ENCODE results near the gene TMEM156. TPM values are rescaled to one million over a fixed set of nuclear protein-coding genes. Genes with fewer than 3 reads are reported as not detected.

The TMEM156 gene
- total RNA-seq, 4 donors from 2014 or later = 0.33 TPM; not detected in 3

GRCh38 chr4:38931125-38931524 lies 101.1 kb downstream of the TMEM156 start:
- no peak for DNase-seq
- Histone ChIP-seq H3K4me3 (replicated peaks in 1 of 3) (no peak overlapping the region), H3K27me3 (no peaks in the 10 kb centered on the region), H3K4me1 (no peaks in the 10 kb centered on the region), H3K36me3 (peaks cover 64 to 65% of the 10 kb centered on the region in 2 donors), H3K27ac (no peak overlapping the region), H3K9me3 (no peaks in the 10 kb centered on the region)
- TF ChIP-seq, protein P1, sequence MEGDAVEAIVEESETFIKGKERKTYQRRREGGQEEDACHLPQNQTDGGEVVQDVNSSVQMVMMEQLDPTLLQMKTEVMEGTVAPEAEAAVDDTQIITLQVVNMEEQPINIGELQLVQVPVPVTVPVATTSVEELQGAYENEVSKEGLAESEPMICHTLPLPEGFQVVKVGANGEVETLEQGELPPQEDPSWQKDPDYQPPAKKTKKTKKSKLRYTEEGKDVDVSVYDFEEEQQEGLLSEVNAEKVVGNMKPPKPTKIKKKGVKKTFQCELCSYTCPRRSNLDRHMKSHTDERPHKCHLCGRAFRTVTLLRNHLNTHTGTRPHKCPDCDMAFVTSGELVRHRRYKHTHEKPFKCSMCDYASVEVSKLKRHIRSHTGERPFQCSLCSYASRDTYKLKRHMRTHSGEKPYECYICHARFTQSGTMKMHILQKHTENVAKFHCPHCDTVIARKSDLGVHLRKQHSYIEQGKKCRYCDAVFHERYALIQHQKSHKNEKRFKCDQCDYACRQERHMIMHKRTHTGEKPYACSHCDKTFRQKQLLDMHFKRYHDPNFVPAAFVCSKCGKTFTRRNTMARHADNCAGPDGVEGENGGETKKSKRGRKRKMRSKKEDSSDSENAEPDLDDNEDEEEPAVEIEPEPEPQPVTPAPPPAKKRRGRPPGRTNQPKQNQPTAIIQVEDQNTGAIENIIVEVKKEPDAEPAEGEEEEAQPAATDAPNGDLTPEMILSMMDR (IDR thresholded peaks at IDR 0.05) = no peak
- TF ChIP-seq POLR2A (IDR thresholded peaks at IDR 0.05) = no peak
- whole genome bisulfite sequencing, 2 donors = 74 to 88% methylated on average over 5 of the region's 5 CpGs
- intact Hi-C loops (cut with DNase I) = no loop called here

DNA sequence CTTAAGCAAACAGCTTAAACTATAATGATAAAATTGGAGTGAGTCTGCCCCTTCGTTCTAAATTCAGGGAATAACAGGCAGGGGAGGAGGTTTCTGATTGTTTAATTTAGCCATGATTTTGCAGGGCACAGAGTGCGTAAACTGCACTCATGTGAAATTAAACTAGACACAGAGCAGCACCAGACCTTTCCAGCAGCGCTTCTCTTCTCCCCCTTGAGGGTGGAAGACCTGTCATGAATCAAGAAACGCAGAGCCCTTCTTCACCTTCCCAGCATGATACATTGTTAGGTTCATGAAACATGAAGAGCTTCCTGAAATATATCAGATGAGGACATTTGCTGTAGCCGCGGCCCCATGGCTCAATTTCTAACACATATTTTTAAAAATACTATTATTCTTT lies 101.5 kb downstream of the TMEM156 start:
- TF ChIP-seq, protein P1 (IDR thresholded peaks at IDR 0.05) = no peak
- no peak for TF ChIP-seq POLR2A (IDR thresholded peaks at IDR 0.05)
- no peaks in the 10 kb centered on the region for H3K9me3 ChIP-seq
- intact Hi-C loops (cut with DNase I) = no loop called here
- no peak for DNase-seq
- peaks cover 60 to 66% of the 10 kb centered on the region in 2 donors for H3K36me3 ChIP-seq
- H3K27me3 ChIP-seq = no peaks in the 10 kb centered on the region
- no peaks in the 10 kb centered on the region for H3K4me1 ChIP-seq
- no peak overlapping the region for H3K4me3 ChIP-seq (replicated peaks in 1 of 3)
- no peak overlapping the region for H3K27ac ChIP-seq
- WGBS, 2 donors = 89 to 91% methylated on average over 6 of the region's 6 CpGs

- intact Hi-C loops (cut with DNase I) = no loop called here
- WGBS, 2 donors = 61 to 67% methylated on average over 1 of the region's 1 CpG
- Histone ChIP-seq H3K27ac (no peak overlapping the region), H3K4me1 (no peaks in the 10 kb centered on the region), H3K9me3 (no peaks in the 10 kb centered on the region), H3K4me3 (replicated peaks in 1 of 3) (no peak overlapping the region), H3K27me3 (no peaks in the 10 kb centered on the region), H3K36me3 (peaks cover 59 to 62% of the 10 kb centered on the region in 2 donors)
- TF ChIP-seq POLR2A (IDR thresholded peaks at IDR 0.05) = no peak
- TF ChIP-seq, protein P1 (IDR thresholded peaks at IDR 0.05) = no peak
- no peak for DNase-seq
These were observed 102.0 kb downstream of the TMEM156 start for GRCh38 chr4:38930204-38930603.

- intact Hi-C loops (cut with DNase I) = no loop called here
- no peaks in the 10 kb centered on the region for H3K9me3 ChIP-seq
- H3K4me3 ChIP-seq (replicated peaks in 1 of 3) = no peak overlapping the region
- WGBS, 2 donors = 90 to 96% methylated on average over 7 to 9 of the region's 9 CpGs
- TF ChIP-seq, protein P1 (IDR thresholded peaks at IDR 0.05) = no peak
- no peak for TF ChIP-seq POLR2A (IDR thresholded peaks at IDR 0.05)
- DNase-seq = no peak
- peaks cover 57 to 66% of the 10 kb centered on the region in 2 donors for H3K36me3 ChIP-seq
- H3K27ac ChIP-seq = no peak overlapping the region
- no peaks in the 10 kb centered on the region for H3K27me3 ChIP-seq
- H3K4me1 ChIP-seq = no peaks in the 10 kb centered on the region
These were observed 103.2 kb downstream of the TMEM156 start for GRCh38 chr4:38928974-38929373.

GRCh38 chr4:38928568-38928967 lies 103.6 kb downstream of the TMEM156 start:
- no peaks in the 10 kb centered on the region for H3K27me3 ChIP-seq
- no peaks in the 10 kb centered on the region for H3K4me1 ChIP-seq
- no peak overlapping the region for H3K4me3 ChIP-seq (replicated peaks in 1 of 3)
- no peak for DNase-seq
- TF ChIP-seq, protein P1 (IDR thresholded peaks at IDR 0.05) = no peak
- no peak for TF ChIP-seq POLR2A (IDR thresholded peaks at IDR 0.05)
- H3K9me3 ChIP-seq = no peaks in the 10 kb centered on the region
- intact Hi-C loops (cut with DNase I) = no loop called here
- no peak overlapping the region for H3K27ac ChIP-seq
- 89 to 96% methylated on average over 3 of the region's 3 CpGs for WGBS, 2 donors
- peaks cover 55 to 67% of the 10 kb centered on the region in 2 donors for H3K36me3 ChIP-seq
